Measurements from ENCODE around the gene PDZRN4.
"Not testable (repeated sequence)": the region's sequence is repeated elsewhere in the genome, so short reads cannot be mapped to it uniquely, and the experiment has no call there.

Gene PDZRN4

GRCh38 chr12:41563051-41563450, 374.9 kb downstream of the PDZRN4 start:
- no peak for DNase-seq (ENCODE audit: low read depth in 2 of 2)

DNA sequence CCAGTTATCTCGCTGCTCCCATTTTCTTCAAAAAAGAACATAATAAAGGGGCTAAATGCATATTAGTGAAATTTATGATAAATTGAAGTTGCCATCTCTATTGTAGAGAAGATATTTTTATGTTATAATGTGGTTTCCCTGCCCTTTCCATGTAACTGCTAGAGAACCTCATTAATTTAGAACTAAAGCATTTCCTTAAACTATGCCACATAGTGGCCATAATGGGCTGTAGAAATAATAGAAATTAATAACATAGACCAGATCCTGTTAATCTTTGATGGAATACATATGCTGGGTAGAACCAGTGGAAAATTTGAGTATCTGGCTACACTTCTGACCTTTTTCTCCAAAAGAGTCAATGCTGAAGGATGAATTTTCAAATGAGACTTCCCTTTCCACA, 376.7 kb downstream of the PDZRN4 start:
- DNase-seq (ENCODE audit: low read depth in 2 of 2): no peak

DNA sequence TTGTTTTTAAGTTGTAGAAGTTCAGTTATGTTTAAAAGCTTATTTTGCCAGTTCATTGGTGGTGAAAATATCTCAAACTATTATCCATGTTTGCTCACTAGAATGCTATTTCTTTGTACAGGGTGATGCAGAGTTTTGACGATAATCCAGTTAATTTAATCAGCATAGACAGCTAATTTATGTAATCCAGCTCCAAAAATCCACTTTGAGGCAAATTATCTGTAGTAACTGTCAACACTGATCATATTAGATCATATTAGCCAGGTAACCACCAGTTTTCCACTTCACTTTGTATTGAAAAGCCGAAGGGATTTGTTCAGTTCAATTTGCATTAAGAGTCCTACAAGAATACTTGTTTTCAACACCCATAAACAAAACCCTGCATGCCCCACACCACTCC, 378.6 kb downstream of the PDZRN4 start:
- no peak for DNase-seq (ENCODE audit: low read depth in 2 of 2)

DNA sequence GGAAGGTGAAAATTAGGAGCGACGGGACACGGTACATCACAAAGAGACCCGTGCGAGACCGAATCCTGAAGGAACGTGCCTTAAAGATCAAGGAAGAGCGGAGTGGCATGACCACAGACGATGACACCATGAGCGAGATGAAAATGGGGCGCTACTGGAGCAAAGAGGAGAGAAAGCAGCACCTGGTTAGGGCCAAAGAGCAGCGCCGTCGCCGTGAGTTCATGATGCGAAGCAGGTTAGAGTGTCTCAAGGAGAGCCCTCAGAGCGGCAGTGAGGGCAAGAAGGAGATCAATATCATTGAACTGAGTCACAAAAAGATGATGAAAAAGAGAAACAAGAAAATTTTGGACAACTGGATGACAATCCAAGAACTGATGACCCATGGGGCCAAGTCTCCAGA, 385.3 kb downstream of the PDZRN4 start:
- no peak for DNase-seq (ENCODE audit: low read depth in 2 of 2)

- no peak for DNase-seq (ENCODE audit: low read depth in 2 of 2)
Observed at GRCh38 chr12:41576925-41577324, 388.8 kb downstream of the PDZRN4 start.

GRCh38 chr12:41577995-41578394, 389.9 kb downstream of the PDZRN4 start:
- DNase-seq (ENCODE audit: low read depth in 2 of 2): no peak

- DNase-seq (ENCODE audit: low read depth in 2 of 2): no peak
Observed at GRCh38 chr12:41585784-41586183, 397.7 kb downstream of the PDZRN4 start.

DNA sequence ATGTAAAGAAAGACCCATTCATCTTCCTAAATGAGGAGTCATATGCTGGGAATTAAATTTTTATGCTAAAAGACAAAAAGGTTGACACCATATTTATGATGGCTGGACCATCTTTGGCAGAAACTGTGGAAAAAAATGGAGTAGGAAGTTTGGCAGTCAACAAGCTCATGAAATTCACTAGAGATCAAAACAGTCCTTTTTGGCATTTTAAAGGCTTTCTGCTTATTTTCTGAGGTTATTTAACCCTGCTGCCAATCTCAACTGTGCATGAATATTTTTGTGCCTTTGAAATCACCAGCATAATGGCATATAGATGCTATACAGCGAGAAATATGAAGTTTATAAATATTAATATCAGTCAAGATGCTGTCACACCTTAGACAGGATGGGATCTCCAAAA, 399.5 kb downstream of the PDZRN4 start:
- no peak for DNase-seq (ENCODE audit: low read depth in 2 of 2)

DNA sequence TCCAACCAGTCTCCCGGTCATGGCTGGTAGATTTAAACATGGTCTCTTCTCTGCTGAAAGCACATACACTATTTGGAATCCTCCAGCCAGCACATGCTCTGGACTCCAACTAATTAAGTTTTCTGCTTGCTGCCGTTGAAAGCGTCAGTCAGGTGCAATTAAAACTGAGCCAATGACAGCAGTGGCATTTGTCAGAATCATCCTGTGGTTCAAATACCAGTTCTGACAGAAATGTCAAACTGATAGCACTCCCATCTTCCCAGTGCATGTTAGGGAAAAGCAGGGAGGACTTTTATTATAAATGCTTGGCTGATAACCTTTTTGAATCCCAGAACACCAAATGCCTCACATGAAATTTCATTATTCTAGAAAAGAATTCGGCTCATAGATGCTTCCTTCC, 401.8 kb downstream of the PDZRN4 start:
- no peak for DNase-seq (ENCODE audit: low read depth in 2 of 2)

GRCh38 chr12:41596190-41596589, 408.1 kb downstream of the PDZRN4 start:
- DNase-seq (ENCODE audit: low read depth in 2 of 2): no peak

DNA sequence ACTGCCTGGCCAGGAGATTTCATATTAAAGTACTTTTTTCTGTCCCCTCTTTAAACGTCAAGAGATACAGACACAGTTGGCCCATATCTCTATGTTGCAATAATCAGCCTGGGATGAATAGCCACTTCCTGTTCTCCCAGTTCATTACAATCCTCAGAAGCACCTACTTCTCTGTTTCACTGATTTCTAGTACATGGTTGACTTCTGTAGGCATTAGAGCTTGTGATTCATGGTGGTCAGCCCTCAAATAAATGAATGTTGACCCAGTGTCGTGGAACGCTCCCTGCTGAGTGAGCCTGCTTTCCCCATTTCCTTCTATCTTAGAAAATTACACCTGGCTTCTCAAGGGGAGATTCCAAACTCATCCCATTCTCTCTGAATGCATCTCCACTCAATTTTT, 416.7 kb downstream of the PDZRN4 start:
- DNase-seq (ENCODE audit: low read depth in 2 of 2): no peak

DNA sequence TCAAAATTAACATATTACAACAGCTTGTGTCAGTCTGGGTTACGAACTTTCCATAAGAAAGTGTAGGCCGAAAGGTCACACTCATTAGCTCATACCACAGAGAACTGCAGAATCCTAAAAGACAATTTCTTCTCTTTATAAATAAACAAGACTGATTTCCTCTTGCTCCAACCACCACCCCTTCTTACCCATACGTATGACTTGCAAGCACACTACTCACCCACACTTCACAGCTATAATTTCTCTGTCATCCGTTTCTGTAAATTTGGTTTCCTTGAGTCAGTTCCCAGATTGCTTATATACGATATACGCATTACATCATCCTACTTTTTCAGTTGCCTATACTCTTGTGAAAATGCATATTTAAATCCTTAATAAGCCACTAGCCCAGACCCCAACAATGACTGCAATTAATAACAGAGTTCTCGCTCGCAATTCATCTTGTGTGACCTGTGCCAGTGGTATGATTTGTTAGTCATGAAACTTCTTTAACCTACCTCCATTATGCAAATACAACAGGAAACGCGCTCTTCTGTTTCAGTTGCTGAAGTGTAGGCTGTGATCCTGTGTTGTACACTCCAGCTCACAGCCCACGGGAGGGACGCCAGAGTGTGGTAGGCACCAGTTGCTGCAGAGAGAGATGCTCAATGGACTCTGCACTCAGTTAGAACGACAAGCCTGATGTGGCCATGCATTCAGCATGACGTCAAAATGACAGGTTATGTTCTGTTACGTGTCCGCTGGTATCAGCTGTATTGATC, 417.6 kb downstream of the PDZRN4 start:
- no peak for DNase-seq (ENCODE audit: low read depth in 2 of 2)

DNA sequence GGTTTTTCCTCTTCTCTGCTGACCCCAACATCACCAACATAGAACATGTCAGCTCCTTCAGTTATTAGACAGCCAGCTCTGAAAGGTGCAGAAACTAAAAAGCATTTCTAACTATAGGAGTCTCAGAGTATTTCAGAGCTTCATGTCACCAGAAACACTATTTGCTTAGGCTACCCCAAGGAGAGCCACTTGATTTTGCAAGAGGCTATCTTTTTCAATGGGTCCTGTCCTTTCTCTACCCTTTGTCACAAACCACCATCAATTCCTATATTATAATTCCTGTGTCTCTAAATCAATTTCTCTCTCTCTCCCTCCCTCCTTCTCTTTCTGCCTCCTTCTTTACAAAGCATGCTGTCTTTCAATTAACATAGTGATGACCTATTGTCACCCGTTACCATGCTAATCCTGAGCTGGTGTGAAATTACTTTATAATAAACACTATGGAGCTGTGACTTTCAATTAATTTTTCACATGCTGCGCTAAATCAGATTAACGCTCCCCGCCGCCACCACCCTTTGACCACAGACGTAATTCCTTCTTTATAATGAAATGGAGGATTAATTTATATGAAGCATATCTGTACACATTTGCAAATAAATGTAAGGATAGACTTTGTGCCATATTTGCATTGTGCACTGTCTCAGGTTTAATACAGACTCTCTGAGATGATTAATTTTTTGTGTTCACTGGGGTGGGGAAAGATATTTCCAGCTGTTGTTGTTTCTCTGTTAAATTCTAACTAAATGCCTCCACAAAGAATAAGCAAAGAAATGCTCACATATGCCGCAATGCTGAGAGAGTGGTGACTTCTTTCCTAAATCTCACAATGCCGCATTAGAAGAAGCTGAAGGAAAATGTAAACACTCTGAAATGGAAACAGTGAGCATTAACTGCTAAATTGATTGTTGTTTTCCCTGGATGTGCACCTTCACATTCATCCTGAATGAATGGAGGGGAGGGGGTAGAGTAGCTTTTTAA, 418.6 kb downstream of the PDZRN4 start:
- no peak for DNase-seq (ENCODE audit: low read depth in 2 of 2)

GRCh38 chr12:41612892-41613557, 424.9 kb downstream of the PDZRN4 start:
- DNase-seq (ENCODE audit: low read depth in 2 of 2): no peak

GRCh38 chr12:41615174-41615573, 427.1 kb downstream of the PDZRN4 start:
- DNase-seq (ENCODE audit: low read depth in 2 of 2): not testable (repeated sequence)

GRCh38 chr12:41619705-41620104, 431.6 kb downstream of the PDZRN4 start:
- no peak for DNase-seq (ENCODE audit: low read depth in 2 of 2)

- DNase-seq (ENCODE audit: low read depth in 2 of 2): no peak
Observed at GRCh38 chr12:41621291-41621690, 433.2 kb downstream of the PDZRN4 start.

All from stimulated activated CD4-positive, alpha-beta T cell treated with anti-CD3 and anti-CD28 coated beads, Interleukin-15, amount 100 ng/mL, for 48 hours (primary cell).